Tibial artery (tissue), 4 donors: ENCODE results near the gene KAZN.
A peak's percentile ranks its signal among the peaks of the same experiment; 100 is the strongest.

Source experiments
- DNase-seq, 2 donors: peaks; one replicate each; pipeline ENCODE4 v3.0.0-alpha.2; 2019
- H3K27ac ChIP-seq, 2 donors: fragments of 200-600 bp; sonication (generic) in 1 of 2; 1 replicate in 1 of 2; 2 replicates in 1 of 2; pipeline ENCODE4 v1.5.1; 2018 to 2019; ENCODE audit warnings: mild to moderate bottlenecking in 1 of 2
- H3K27me3 ChIP-seq, 2 donors: fragments of 200-600 bp; sonication (generic) in 1 of 2; one replicate each; pipeline versions ENCODE4 v1.5.1 to v1.6.0; 2016 to 2019
- H3K36me3 ChIP-seq, 3 donors: fragments of 200-600 bp; sonication (generic) in 2 of 3; one replicate each; pipeline ENCODE4 v1.5.1; 2016 to 2019; ENCODE audit warnings: mild to moderate bottlenecking in 2 of 3
- H3K4me1 ChIP-seq, 4 donors: fragments of 200-600 bp; sonication (generic) in 2 of 4; 1 replicate in 3 of 4; 2 replicates in 1 of 4; pipeline ENCODE4 v1.5.1; 2016 to 2019
- H3K4me3 ChIP-seq, 2 donors: fragments of 200-600 bp; sonication (generic) in 1 of 2; 1 replicate in 1 of 2; 2 replicates in 1 of 2; pipeline ENCODE4 v1.5.1; 2018 to 2019; ENCODE audit warnings: mild to moderate bottlenecking in 2 of 2
- H3K9me3 ChIP-seq, 3 donors: fragments of 200-600 bp; sonication (generic) in 1 of 3; one replicate each; pipeline ENCODE4 v1.5.1; 2016 to 2019
- intact Hi-C: fragments of 100-400 bp; cut with DNase I; formaldehyde crosslinking; loops from one replicate; pipeline ENCODE4 v1.15.0; 2023; ENCODE audit warnings: low total_unique reads
- TF ChIP-seq, protein P1 (sequence below), 2 experiments: fragments of 200-600 bp in 1 of 2; fragments of 450-650 bp in 1 of 2; IDR thresholded peaks; one replicate each; pipeline ENCODE4 v1.5.1; 2017 to 2019; ENCODE audit warnings: antibody characterized with exemption in 2 of 2, mild to moderate bottlenecking in 1 of 2, moderate library complexity in 1 of 2

The KAZN gene

DNA sequence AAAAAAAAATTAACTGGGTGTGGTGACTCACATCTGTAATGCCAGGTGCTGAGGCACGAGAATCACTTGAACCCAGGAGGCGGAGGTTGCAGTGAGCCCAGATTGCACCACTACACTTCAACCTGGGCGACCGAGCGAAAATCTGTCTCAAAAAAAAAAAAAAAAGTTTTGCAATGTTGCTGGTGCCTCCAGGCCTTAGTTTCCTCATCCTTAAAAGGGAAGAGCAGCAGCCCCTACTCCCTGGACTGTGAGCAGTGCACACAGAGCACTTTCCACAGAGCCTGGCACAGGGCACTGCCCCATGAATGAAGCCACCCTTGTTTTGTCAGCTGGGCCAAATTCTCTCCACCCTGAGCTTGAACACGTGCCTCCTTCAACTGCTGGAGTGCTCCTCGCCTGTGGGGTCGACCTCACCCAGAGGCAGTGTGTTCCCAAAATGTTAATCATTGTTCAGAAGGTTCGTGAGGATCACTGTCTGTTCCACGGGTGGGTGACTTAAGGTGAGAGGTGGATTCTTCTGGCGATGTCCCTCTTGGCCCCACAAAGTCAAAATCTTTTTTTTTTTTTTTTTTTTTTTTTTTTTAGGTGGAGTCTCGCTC lies 402.9 kb downstream of the KAZN start:
- Histone ChIP-seq H3K4me3 (no peak overlapping the region), H3K9me3 (no peaks in the 10 kb centered on the region), H3K36me3 (no peaks in the 10 kb centered on the region), H3K27me3 (no peaks in the 10 kb centered on the region), H3K4me1 (peaks cover 0 to 17% (median 9%) of the 10 kb centered on the region in 4 donors), H3K27ac (no peak overlapping the region)
- TF ChIP-seq, protein P1, sequence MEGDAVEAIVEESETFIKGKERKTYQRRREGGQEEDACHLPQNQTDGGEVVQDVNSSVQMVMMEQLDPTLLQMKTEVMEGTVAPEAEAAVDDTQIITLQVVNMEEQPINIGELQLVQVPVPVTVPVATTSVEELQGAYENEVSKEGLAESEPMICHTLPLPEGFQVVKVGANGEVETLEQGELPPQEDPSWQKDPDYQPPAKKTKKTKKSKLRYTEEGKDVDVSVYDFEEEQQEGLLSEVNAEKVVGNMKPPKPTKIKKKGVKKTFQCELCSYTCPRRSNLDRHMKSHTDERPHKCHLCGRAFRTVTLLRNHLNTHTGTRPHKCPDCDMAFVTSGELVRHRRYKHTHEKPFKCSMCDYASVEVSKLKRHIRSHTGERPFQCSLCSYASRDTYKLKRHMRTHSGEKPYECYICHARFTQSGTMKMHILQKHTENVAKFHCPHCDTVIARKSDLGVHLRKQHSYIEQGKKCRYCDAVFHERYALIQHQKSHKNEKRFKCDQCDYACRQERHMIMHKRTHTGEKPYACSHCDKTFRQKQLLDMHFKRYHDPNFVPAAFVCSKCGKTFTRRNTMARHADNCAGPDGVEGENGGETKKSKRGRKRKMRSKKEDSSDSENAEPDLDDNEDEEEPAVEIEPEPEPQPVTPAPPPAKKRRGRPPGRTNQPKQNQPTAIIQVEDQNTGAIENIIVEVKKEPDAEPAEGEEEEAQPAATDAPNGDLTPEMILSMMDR (IDR thresholded peaks at IDR 0.05): no peak
- intact Hi-C loops: no loop called here
- DNase-seq: no peak

DNA sequence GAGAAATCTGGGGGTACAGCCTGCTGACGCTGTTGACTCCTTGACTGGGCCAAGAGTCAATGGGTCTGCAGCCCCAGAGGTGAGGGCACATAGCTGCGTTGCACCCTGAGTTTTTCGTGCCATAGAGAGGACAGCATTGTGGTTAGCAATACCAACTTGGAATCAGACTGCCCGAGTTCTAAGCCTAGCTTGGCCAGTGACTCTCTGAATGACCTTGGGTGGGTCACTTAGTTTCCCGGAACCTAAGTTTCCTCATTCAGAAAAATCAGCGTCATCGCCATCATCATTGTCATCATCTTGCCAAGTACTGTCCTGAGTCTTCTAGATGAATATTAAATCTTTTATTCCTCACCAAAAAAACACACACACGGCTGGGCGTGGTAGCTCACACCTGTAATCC lies 403.8 kb downstream of the KAZN start:
- H3K4me1 ChIP-seq: peaks cover 0 to 17% (median 8%) of the 10 kb centered on the region in 4 donors
- intact Hi-C loops: no loop called here
- TF ChIP-seq, protein P1 (IDR thresholded peaks at IDR 0.05): no peak

DNA sequence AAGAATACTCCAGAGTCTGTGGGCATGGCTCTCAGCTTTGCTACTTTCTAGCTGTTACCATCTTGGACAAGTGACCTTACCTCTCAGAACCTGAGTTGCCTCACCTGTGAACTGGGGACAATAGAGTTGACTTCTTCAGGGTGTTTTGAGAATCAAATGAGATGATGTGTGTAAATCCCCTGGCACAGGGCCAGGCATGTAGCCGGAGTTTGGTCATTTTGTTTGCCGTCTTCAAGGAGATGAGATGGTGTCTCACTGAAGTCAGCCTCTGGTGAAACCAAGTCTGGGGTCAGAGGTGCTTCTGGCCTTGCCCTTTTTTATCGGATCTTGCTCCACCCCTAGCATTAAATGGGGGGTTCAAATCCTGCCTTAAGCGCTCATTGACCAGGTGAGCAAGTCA lies 405.9 kb downstream of the KAZN start:
- intact Hi-C loops: no loop called here
- Histone ChIP-seq H3K36me3 (no peaks in the 10 kb centered on the region), H3K27me3 (no peaks in the 10 kb centered on the region), H3K27ac (no peak overlapping the region), H3K4me3 (no peak overlapping the region), H3K9me3 (no peaks in the 10 kb centered on the region), H3K4me1 (peaks cover 0 to 31% (median 15%) of the 10 kb centered on the region in 4 donors)
- no peak for DNase-seq
- TF ChIP-seq, protein P1 (IDR thresholded peaks at IDR 0.05): no peak

More for the DNA sequence above, 403.8 kb downstream of the KAZN start:
- Histone ChIP-seq H3K27ac (no peak overlapping the region), H3K36me3 (no peaks in the 10 kb centered on the region), H3K27me3 (no peaks in the 10 kb centered on the region), H3K9me3 (no peaks in the 10 kb centered on the region), H3K4me3 (no peak overlapping the region)
- no peak for DNase-seq

DNA sequence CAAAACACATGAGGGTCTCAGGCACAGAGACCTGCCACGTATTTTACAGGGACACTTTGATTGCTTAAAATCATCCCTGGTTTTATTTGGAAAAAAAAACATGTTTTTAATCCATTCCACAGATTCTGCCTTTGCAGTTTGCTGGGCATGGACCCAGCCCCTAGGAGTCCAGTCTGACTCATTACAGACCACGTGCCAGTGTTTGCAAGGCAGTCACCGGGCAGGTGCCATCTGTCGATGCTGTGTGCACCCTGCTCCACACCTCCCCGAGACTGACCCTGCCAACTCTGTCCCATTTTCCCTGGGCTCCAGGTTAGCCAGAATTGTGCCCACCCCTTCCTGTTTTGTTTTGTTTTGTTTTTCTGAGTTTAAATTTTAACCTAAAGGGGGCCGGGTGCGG lies 406.6 kb downstream of the KAZN start:
- TF ChIP-seq, protein P1 (IDR thresholded peaks at IDR 0.05): no peak
- Histone ChIP-seq H3K4me3 (no peak overlapping the region), H3K27ac (no peak overlapping the region), H3K36me3 (no peaks in the 10 kb centered on the region), H3K4me1 (peaks cover 0 to 27% (median 13%) of the 10 kb centered on the region in 4 donors), H3K9me3 (peaks cover 0 to 3% (median 0%) of the 10 kb centered on the region in 3 donors), H3K27me3 (no peaks in the 10 kb centered on the region)
- intact Hi-C loops: no loop called here
- no peak for DNase-seq

DNA sequence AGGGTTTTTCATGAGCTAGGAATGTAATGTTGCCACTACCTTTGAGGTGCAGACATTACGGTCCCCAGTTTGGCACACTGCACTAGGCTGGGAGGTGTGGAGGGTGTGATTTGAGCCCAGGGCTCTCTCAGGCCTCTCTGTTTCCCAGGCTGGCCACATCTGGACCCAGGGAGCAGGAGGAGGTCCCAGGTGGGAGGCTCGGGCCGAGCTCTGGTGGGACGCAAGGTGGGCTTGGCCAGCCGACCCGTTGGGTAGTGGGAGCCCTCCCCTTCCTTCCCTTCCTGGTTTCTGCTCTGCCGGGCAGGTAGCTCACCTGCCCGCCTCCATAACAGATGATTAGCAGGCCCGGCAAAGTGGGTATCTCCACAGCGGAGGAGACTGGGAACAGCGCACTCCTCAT lies 408.9 kb downstream of the KAZN start:
- peak overlapping the region in 1 of 2 donors; percentile 48 for H3K27ac ChIP-seq
- H3K4me3 ChIP-seq: no peak overlapping the region
- no peak for DNase-seq
- TF ChIP-seq, protein P1 (IDR thresholded peaks at IDR 0.05): no peak
- intact Hi-C loops: no loop called here
- H3K9me3 ChIP-seq: peaks cover 0 to 3% (median 0%) of the 10 kb centered on the region in 3 donors
- H3K4me1 ChIP-seq: peaks cover 0 to 27% (median 13%) of the 10 kb centered on the region in 4 donors
- no peaks in the 10 kb centered on the region for H3K27me3 ChIP-seq
- H3K36me3 ChIP-seq: no peaks in the 10 kb centered on the region
